Ovary (tissue), 9 donors: ENCODE results near the gene INF2. TPM values are rescaled to one million over a fixed set of nuclear protein-coding genes. Genes with fewer than 3 reads are reported as not detected.
"Not testable (repeated sequence)": the region's sequence is repeated elsewhere in the genome, so short reads cannot be mapped to it uniquely, and the experiment has no call there.

Experiments
- DNase-seq, 5 donors: peaks; one replicate each; pipeline ENCODE4 v3.0.0-alpha.2; 2019 to 2020
- H3K27ac ChIP-seq, 2 donors: fragments of 200-600 bp; one replicate each; pipeline versions ENCODE4 v1.5.1 to v1.8.0; 2019 to 2022
- H3K27me3 ChIP-seq: fragments of 200-600 bp; one replicate; pipeline ENCODE4 v1.8.0; 2022
- H3K36me3 ChIP-seq: fragments of 200-600 bp; sonication (generic); one replicate; pipeline ENCODE4 v1.5.1; 2019
- H3K4me1 ChIP-seq: one replicate; pipeline ENCODE4 v1.8.1; 2013; ENCODE audit warnings: mild to moderate bottlenecking, moderate library complexity; ENCODE audit not compliant: insufficient read depth
- H3K4me3 ChIP-seq: fragments of 200-600 bp; sonication (generic); one replicate; pipeline ENCODE4 v1.5.1; 2017
- H3K9me3 ChIP-seq, 2 donors: fragments of 200-600 bp in 1 of 2; sonication (generic) in 1 of 2; one replicate each; pipeline versions ENCODE4 v1.5.1 to v1.8.1; 2013 to 2019; ENCODE audit warnings: mild to moderate bottlenecking in 1 of 2, moderate library complexity in 1 of 2
- CTCF ChIP-seq, 3 donors: fragments of 450-650 bp in 2 of 3; fragments of 200-600 bp in 1 of 3; IDR thresholded peaks; one replicate each; pipeline versions ENCODE4 v1.5.1 to v1.8.0; 2016 to 2022; ENCODE audit warnings: antibody characterized with exemption in 3 of 3, mild to moderate bottlenecking in 1 of 3
- EP300 ChIP-seq: sonication (generic); formaldehyde crosslinking; IDR thresholded peaks from one replicate; pipeline ENCODE4 v1.6.1; 2017; ENCODE audit warnings: antibody characterized with exemption
- POLR2A ChIP-seq: fragments of 450-650 bp; IDR thresholded peaks from one replicate; pipeline ENCODE4 v1.6.1; 2017; ENCODE audit warnings: antibody characterized with exemption, mild to moderate bottlenecking, moderate library complexity
- WGBS, 3 donors: extraction: QIAGEN DNeasy Blood & Tissue Kit in 1 of 3; methylation state at CpG; one replicate each; pipeline versions ENCODE4 v1.1.5 to v1.1.7; 2013 to 2017; 5-methylcytosine and 5-hydroxymethylcytosine counted together
- intact Hi-C, 4 donors: fragments of 100-400 bp; cut with DNase I; formaldehyde crosslinking; loops; one replicate each; pipeline versions ENCODE4 v1.11.0 to v1.15.1; 2022 to 2023
- polyA plus RNA-seq, 2 donors: library from polyadenylated mRNA; stranded (reverse); fragments of 200-250 nt in 1 of 2; fragments of 350-450 nt in 1 of 2; fragmentation: Illumina TruSeq in 1 of 2; extraction: RNeasy Lipid Tissue Mini Kit (QIAGEN cat#74804) in 1 of 2; gene quantifications; one replicate each; pipeline ENCODE4 v1.2.3, GENCODE V29; 2013 to 2014
- total RNA-seq, 7 donors: library from RNA; depleted of rRNA in 2 of 7; stranded (reverse); fragments of >200 nt in 2 of 7; fragmentation: NEBNext Ultra II Directional in 3 of 7; extraction: Animal tissue kit (Norgen Biotek cat#: 25700) in 3 of 7; gene quantifications; one replicate each; pipeline versions ENCODE4 v1.1.0 to v1.2.4, GENCODE V29; 2016 to 2023
- donor health status: DM: no; HTN: no; CAD: no; lungs with moderate emphysema.
- donor health status: DM: no; HTN: no; CAD: no.
- donor health status: Bipolar disorder and iron deficiency.
- donor health status: DM: yes; HTN: yes; CAD: no.
- donor health status: DM: no; HTN: no; CAD: no.
- donor health status: DM: yes; HTN: yes; CAD: no.

INF2 gene
- total and polyA plus RNA-seq, 9 donors = 6.3 to 40.7 (median 18.4) TPM

GRCh38 chr14:104747876-104748275 is 58.5 kb downstream of the INF2 start:
- Histone ChIP-seq H3K27me3 (no peaks in the 10 kb centered on the region), H3K36me3 (no peaks in the 10 kb centered on the region), H3K4me1 (peaks cover 4% of the 10 kb centered on the region), H3K9me3 (no peaks in the 10 kb centered on the region), H3K4me3 (no peak overlapping the region), H3K27ac (no peak overlapping the region)
- no peak for DNase-seq
- TF ChIP-seq POLR2A = no peak
- TF ChIP-seq EP300 = no peak
- no peak for TF ChIP-seq CTCF (IDR thresholded peaks at IDR 0.05)
- WGBS, 3 donors = 82 to 91% (median 87%) methylated on average over 9 of the region's 9 CpGs
- intact Hi-C loops = no loop called here

GRCh38 chr14:104749111-104749649 is 59.8 kb downstream of the INF2 start:
- H3K9me3 ChIP-seq = no peaks in the 10 kb centered on the region
- H3K27ac ChIP-seq = no peak overlapping the region
- no peak for TF ChIP-seq POLR2A
- no peak for TF ChIP-seq CTCF (IDR thresholded peaks at IDR 0.05)
- TF ChIP-seq EP300 = no peak
- no peaks in the 10 kb centered on the region for H3K27me3 ChIP-seq
- DNase-seq = no peak
- 51 to 62% (median 54%) methylated on average over 11 of the region's 11 CpGs for WGBS, 3 donors
- no peak overlapping the region for H3K4me3 ChIP-seq
- intact Hi-C loops = no loop called here
- peaks cover 8% of the 10 kb centered on the region for H3K4me1 ChIP-seq
- H3K36me3 ChIP-seq = no peaks in the 10 kb centered on the region

GRCh38 chr14:104750056-104750752 is 60.8 kb downstream of the INF2 start:
- H3K27me3 ChIP-seq = no peaks in the 10 kb centered on the region
- H3K9me3 ChIP-seq = no peaks in the 10 kb centered on the region
- intact Hi-C loops = no loop called here
- H3K4me1 ChIP-seq = peaks cover 13% of the 10 kb centered on the region
- H3K4me3 ChIP-seq = no peak overlapping the region
- H3K27ac ChIP-seq = no peak overlapping the region
- H3K36me3 ChIP-seq = no peaks in the 10 kb centered on the region
- DNase-seq = no peak
- 66 to 70% (median 68%) methylated on average over 12 of the region's 12 CpGs for WGBS, 3 donors
- TF ChIP-seq EP300 (no peak), POLR2A (no peak), CTCF (IDR thresholded peaks at IDR 0.05) (no peak)

GRCh38 chr14:104750753-104751057 is 61.3 kb downstream of the INF2 start:
- H3K4me1 ChIP-seq = peaks cover 13% of the 10 kb centered on the region
- H3K27me3 ChIP-seq, H3K36me3 ChIP-seq, DNase-seq, intact Hi-C loops, H3K4me3 ChIP-seq, H3K9me3 ChIP-seq, H3K27ac ChIP-seq: not testable (repeated sequence)
- 79 to 84% (median 83%) methylated on average over 5 of the region's 5 CpGs for WGBS, 3 donors

GRCh38 chr14:104751539-104752422 is 62.4 kb downstream of the INF2 start:
- Histone ChIP-seq H3K36me3 (no peaks in the 10 kb centered on the region), H3K27ac (peak overlapping the region in 1 of 2 donors; percentile 82), H3K27me3 (no peaks in the 10 kb centered on the region), H3K9me3 (no peaks in the 10 kb centered on the region), H3K4me1 (peaks cover 13% of the 10 kb centered on the region), H3K4me3 (peak overlapping the region; percentile 94)
- peak in 4 of 5 donors; percentile 40 to 69 (median 67) for DNase-seq
- intact Hi-C loops = no loop called here
- 74% methylated on average over 71 to 90 of the region's 90 CpGs for WGBS, 3 donors
- no peak for TF ChIP-seq POLR2A
- no peak for TF ChIP-seq EP300
- no peak for TF ChIP-seq CTCF (IDR thresholded peaks at IDR 0.05)
